ENCODE measurements around the gene C12orf60.

DNA sequence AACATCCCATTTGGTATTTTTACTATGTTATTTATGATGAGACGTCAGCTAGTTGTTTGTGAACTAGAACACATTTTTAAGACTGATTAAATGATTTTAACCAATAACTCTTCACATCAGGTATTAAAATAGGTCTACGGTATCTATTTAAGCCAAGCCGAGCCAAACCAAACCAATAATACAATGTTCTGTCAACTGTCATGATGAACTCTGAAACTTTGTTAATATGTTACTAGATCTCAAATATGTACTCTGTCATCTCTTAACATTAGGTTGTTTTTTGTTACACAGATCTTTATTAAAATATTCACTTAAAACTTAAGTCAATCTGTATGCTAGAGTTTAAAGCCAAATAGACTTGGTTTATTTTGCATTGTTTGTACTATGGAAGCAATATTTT, 38.8 kb downstream of the C12orf60 start:
- TF ChIP-seq, protein P1, sequence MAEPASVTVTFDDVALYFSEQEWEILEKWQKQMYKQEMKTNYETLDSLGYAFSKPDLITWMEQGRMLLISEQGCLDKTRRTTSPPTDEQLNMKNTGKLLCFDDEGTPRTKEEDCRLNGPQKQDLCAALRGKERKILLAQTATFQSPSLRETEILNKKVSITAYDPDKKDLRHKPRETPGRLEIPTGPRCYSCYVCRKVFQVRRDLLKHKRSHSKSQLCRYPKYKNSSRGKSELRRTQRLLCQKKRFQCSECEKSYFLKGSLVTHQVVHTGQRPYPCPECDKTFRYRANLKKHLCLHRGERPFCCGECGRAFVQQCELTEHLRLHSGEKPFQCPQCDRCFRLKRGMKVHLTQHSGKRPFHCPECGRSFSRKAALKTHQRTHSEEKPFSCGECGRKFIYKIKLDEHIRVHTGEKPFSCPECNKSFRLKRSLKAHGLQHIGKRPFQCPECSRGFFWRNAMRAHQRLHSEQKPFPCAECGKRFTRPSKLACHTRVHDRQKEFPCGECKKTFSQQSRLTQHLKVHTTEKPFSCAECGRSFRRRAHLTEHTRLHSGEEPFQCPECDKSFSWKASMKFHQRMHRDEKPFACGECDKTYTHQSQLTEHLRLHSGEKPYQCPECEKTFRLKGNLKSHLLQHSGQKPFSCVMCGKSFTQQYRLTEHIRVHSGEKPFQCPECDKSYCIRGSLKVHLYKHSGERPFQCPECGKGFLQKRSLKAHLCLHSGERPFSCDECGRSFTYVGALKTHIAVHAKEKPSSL (CRISPR knock-in tag; conservative IDR thresholded peaks at IDR 0.05) = no peak
- TF ChIP-seq, protein P2, sequence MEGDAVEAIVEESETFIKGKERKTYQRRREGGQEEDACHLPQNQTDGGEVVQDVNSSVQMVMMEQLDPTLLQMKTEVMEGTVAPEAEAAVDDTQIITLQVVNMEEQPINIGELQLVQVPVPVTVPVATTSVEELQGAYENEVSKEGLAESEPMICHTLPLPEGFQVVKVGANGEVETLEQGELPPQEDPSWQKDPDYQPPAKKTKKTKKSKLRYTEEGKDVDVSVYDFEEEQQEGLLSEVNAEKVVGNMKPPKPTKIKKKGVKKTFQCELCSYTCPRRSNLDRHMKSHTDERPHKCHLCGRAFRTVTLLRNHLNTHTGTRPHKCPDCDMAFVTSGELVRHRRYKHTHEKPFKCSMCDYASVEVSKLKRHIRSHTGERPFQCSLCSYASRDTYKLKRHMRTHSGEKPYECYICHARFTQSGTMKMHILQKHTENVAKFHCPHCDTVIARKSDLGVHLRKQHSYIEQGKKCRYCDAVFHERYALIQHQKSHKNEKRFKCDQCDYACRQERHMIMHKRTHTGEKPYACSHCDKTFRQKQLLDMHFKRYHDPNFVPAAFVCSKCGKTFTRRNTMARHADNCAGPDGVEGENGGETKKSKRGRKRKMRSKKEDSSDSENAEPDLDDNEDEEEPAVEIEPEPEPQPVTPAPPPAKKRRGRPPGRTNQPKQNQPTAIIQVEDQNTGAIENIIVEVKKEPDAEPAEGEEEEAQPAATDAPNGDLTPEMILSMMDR (IDR thresholded peaks at IDR 0.05) = no peak
- TF ChIP-seq, protein P3, sequence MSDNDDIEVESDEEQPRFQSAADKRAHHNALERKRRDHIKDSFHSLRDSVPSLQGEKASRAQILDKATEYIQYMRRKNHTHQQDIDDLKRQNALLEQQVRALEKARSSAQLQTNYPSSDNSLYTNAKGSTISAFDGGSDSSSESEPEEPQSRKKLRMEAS (CRISPR knock-in tag; IDR thresholded peaks at IDR 0.05) = no peak
- TF ChIP-seq CREM (CRISPR knock-in tag; IDR thresholded peaks at IDR 0.05) = no peak
- no peak for TF ChIP-seq E2F5 (CRISPR knock-in tag; IDR thresholded peaks at IDR 0.05)
- TF ChIP-seq USF1 (CRISPR knock-in tag; IDR thresholded peaks at IDR 0.05) = no peak
